Measurements from ENCODE around the gene PTPN18.

The PTPN18 gene

DNA sequence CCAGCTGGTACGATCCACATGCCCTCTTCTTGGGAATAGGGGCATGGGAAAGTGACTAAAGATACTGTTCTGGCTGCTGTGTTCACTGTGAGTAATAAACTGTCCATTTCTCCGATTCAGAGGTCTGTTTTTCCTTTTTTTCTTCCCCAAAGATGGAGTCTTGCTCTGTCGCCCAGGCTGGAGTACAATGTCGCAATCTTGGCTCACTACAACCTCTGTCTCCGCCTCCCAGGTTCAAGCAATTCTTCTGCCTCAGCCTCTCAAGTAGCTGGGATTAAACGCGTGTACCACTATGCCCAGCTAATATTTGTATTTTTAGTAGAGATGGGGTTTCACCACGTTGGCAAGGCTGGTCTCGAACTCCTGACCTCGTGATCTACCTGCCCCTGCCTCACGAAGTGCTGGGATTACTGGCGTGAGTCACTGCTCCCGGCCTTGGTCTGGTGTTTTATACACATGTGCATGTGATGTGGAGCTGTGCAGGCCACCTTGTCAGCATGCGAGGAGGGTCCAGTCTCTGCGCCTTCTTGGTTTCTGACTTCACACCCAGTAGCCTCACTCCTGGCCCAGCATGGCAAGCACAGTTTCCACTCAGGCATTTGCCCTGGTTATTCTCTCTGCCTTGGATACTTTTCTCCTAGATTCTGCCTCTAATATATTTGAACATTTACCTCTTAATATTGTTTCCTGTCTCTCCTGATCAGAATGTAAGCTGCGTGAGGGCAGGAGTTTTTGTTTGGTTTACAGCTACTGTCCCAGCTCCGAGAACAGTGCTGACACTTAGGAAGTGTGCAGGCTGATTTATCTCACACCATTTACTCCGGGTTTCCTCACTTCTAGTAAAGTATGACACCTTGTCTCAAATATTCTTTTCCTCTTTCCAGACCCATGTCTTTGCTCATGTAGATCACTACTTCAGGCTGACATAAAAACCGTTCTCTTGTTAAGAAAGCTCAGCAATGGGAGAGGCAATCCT, 19.7 kb downstream of the PTPN18 start:
- no peaks in the 10 kb centered on the region for H3K36me3 ChIP-seq
- TF ChIP-seq, protein P1, sequence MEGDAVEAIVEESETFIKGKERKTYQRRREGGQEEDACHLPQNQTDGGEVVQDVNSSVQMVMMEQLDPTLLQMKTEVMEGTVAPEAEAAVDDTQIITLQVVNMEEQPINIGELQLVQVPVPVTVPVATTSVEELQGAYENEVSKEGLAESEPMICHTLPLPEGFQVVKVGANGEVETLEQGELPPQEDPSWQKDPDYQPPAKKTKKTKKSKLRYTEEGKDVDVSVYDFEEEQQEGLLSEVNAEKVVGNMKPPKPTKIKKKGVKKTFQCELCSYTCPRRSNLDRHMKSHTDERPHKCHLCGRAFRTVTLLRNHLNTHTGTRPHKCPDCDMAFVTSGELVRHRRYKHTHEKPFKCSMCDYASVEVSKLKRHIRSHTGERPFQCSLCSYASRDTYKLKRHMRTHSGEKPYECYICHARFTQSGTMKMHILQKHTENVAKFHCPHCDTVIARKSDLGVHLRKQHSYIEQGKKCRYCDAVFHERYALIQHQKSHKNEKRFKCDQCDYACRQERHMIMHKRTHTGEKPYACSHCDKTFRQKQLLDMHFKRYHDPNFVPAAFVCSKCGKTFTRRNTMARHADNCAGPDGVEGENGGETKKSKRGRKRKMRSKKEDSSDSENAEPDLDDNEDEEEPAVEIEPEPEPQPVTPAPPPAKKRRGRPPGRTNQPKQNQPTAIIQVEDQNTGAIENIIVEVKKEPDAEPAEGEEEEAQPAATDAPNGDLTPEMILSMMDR (IDR thresholded peaks at IDR 0.05; ENCODE audit: low read depth, low read length), result no peak
- no peak overlapping the region for H3K4me3 ChIP-seq (ENCODE audit: low read depth, low read length)
- DNase-seq, result no peak
- H3K27me3 ChIP-seq (ENCODE audit: insufficient read depth, low read depth, severe bottlenecking), result no peaks in the 10 kb centered on the region
- no peak overlapping the region for H3K27ac ChIP-seq
- H3K9me3 ChIP-seq (ENCODE audit: severe bottlenecking), result no peaks in the 10 kb centered on the region

DNA sequence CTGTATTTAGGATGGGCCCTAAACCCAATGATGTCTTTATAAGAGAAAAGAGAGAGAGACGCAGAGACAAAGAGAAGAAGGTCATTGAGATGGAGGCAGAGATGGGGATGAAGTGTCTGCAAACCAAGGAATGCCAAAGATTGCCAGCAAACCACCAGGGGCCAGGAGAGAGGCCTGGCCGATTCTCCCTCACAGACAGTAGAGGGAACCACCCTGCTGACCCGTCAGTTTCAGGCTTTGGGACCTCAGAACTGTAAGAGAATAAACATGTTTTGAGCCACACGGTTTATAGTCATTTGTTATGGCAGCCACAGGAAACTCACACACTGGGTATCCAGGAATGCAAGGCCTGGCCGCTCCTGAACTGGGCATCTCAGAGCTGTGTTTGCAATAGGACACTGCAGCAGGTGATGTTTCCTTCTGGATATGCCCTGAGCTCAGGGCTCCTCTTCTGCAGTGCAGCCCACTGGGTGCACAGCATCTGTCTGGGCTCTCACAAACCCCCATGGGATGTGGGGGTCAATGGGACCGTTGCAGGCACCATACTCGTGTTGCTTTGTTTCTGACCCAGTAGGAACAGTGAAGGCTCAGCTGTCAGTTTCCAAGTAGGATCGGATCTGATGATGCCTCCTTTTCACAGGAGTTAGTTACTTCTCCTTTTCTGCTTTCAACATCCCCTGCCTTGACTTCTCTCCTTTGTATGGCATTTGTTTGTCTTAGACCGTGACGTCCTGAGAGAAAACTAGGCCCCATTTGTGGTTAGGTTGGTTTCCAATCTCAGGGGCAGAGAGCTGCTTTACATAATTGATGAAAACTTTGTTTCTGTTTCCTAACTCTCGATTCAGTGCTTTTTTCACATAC, 20.8 kb downstream of the PTPN18 start:
- DNase-seq, result no peak
- H3K9me3 ChIP-seq (ENCODE audit: severe bottlenecking), result no peaks in the 10 kb centered on the region
- H3K36me3 ChIP-seq, result no peaks in the 10 kb centered on the region
- no peak overlapping the region for H3K27ac ChIP-seq
- H3K27me3 ChIP-seq (ENCODE audit: insufficient read depth, low read depth, severe bottlenecking), result no peaks in the 10 kb centered on the region
- H3K4me3 ChIP-seq (ENCODE audit: low read depth, low read length), result no peak overlapping the region
- TF ChIP-seq, protein P1 (IDR thresholded peaks at IDR 0.05; ENCODE audit: low read depth, low read length), result 0 out of 2 replicates have a peak, but pooled peaks have one; percentile 12

DNA sequence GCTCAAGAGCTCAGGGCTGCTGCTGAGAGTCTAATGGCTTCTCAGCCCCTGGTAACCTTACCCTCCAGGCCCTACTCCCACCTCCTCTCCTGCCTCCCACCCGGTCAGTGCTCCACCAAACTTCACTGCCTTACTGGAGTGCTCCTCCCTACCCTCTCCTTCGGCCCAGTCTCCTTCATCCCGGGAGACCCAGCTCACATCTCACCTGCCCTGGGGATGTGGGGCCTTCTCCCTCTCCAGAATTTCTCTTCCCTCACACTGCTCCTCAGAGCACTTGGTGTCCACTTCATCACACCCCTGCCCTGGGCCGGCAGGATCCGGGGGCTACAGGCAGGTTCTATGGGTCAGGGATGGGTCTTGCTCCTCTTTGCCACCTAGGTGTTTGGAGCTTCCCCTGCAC, 21.6 kb downstream of the PTPN18 start:
- DNase-seq, result no peak
- H3K27ac ChIP-seq, result no peak overlapping the region

DNA sequence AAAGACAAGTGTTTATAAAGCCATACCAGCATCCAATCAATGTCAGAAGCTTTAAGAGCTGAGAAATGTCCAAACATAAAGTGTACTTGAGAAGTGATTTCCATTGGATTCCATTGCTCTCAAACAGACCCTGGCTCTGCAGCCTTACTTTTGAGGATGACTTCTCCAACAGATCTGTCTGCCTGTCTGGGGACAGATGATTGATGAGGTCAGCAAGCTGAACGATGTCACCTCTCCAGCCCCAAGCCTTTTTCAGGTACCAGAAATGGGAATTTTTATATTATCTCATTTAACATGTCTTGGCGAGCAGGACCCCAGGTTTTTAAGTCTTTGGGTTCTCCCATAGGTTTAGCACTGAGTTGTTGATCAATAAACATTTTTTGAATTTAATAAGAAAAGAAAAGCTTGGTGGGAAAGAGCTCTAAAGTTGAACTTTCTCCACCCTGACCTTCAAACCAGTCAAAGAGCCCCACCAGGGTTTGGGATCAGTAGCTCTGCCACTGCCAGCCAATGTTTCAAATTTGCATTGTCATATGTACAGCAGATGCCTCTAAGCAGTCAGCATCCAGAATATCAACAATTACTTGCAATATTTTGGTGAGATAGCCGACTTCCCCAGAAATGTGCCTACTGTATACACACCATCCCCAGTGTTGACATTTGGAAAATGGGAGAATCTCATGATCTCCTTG, 22.5 kb downstream of the PTPN18 start:
- Histone ChIP-seq H3K36me3 (no peaks in the 10 kb centered on the region), H3K27ac (no peak overlapping the region), H3K9me3 (ENCODE audit: severe bottlenecking) (no peaks in the 10 kb centered on the region), H3K4me3 (ENCODE audit: low read depth, low read length) (no peak overlapping the region), H3K27me3 (ENCODE audit: insufficient read depth, low read depth, severe bottlenecking) (no peaks in the 10 kb centered on the region)
- TF ChIP-seq, protein P1 (IDR thresholded peaks at IDR 0.05; ENCODE audit: low read depth, low read length), result no peak
- no peak for DNase-seq

More for the DNA sequence above, 21.6 kb downstream of the PTPN18 start:
- Histone ChIP-seq H3K27me3 (ENCODE audit: insufficient read depth, low read depth, severe bottlenecking) (no peaks in the 10 kb centered on the region), H3K36me3 (no peaks in the 10 kb centered on the region), H3K9me3 (ENCODE audit: severe bottlenecking) (no peaks in the 10 kb centered on the region), H3K4me3 (ENCODE audit: low read depth, low read length) (no peak overlapping the region)
- TF ChIP-seq, protein P1 (IDR thresholded peaks at IDR 0.05; ENCODE audit: low read depth, low read length), result no peak

DNA sequence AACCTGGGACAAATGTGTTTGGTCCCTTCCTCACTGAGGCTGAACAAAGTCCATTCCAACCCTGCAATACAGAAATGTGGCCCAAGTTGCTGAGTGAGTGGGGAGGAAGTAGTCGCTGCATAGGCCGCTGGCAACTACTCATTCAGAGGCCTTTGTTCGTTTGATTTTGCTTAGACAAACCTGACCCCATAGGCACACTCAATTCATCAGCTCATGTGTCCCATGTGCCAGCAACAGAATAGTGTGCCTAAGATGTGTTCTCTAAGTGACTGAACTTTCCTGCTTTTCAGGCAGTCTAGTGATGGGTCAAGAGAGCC, 23.0 kb downstream of the PTPN18 start:
- TF ChIP-seq, protein P1 (IDR thresholded peaks at IDR 0.05; ENCODE audit: low read depth, low read length), result no peak
- no peak for DNase-seq
- H3K27me3 ChIP-seq (ENCODE audit: insufficient read depth, low read depth, severe bottlenecking), result no peaks in the 10 kb centered on the region
- no peak overlapping the region for H3K27ac ChIP-seq
- no peak overlapping the region for H3K4me3 ChIP-seq (ENCODE audit: low read depth, low read length)
- H3K36me3 ChIP-seq, result no peaks in the 10 kb centered on the region
- no peaks in the 10 kb centered on the region for H3K9me3 ChIP-seq (ENCODE audit: severe bottlenecking)

Data from WERI-Rb-1 (cell line).